Testis (tissue), 3 donors: Measurements from ENCODE around the gene RUSF1. TPM values are rescaled to one million over a fixed set of nuclear protein-coding genes. Genes with fewer than 3 reads are reported as not detected.

Experiments
- DNase-seq: peaks from one replicate; pipeline ENCODE4 v3.0.0-alpha.2; 2019
- H3K27ac ChIP-seq, 2 donors: fragments of 200-600 bp; sonication (generic); one replicate each; pipeline ENCODE4 v1.5.1; 2019
- H3K27me3 ChIP-seq: fragments of 200-600 bp; sonication (generic); one replicate; pipeline ENCODE4 v1.5.1; 2019
- H3K36me3 ChIP-seq: fragments of 200-600 bp; sonication (generic); one replicate; pipeline ENCODE4 v1.5.1; 2017; ENCODE audit warnings: low read depth; ENCODE audit errors: missing control alignments
- H3K4me1 ChIP-seq: fragments of 200-600 bp; sonication (generic); one replicate; pipeline ENCODE4 v1.5.1; 2019
- H3K4me3 ChIP-seq, 2 donors: fragments of 200-600 bp; sonication (generic); one replicate each; pipeline ENCODE4 v1.5.1; 2017 to 2019
- H3K9me3 ChIP-seq: fragments of 200-600 bp; sonication (generic); one replicate; pipeline ENCODE4 v1.5.1; 2017
- CTCF ChIP-seq, 3 experiments: fragments of 450-650 bp in 2 of 3; fragments of 200-600 bp in 1 of 3; sonication (generic) in 1 of 3; IDR thresholded peaks; one replicate each; pipeline ENCODE4 v1.5.1; 2016 to 2019; ENCODE audit warnings: antibody characterized with exemption in 3 of 3, mild to moderate bottlenecking in 2 of 3, moderate library complexity in 1 of 3
- POLR2A ChIP-seq: fragments of 450-650 bp; IDR thresholded peaks from one replicate; pipeline ENCODE4 v1.6.1; 2017; ENCODE audit warnings: antibody characterized with exemption, mild to moderate bottlenecking, moderate library complexity
- WGBS, 2 donors: methylation state at CpG; one replicate each; pipeline ENCODE4 v1.1.5; 2018; 5-methylcytosine and 5-hydroxymethylcytosine counted together
- intact Hi-C: fragments of 100-400 bp; cut with DNase I; formaldehyde crosslinking; loops from one replicate; pipeline ENCODE4 v1.15.1; 2023; ENCODE audit warnings: low total_unique reads
- polyA plus RNA-seq: library from polyadenylated mRNA; stranded (reverse); fragments of 350-450 nt; fragmentation: Illumina TruSeq; extraction: RNeasy Lipid Tissue Mini Kit (QIAGEN cat#74804); gene quantifications from one replicate; pipeline ENCODE4 v1.2.3, GENCODE V29; 2014; ENCODE audit warnings: low read depth, low replicate concordance; ENCODE audit not compliant: insufficient read depth
- total RNA-seq, 2 donors: library from RNA; depleted of rRNA; stranded (reverse); fragments of >200 nt; gene quantifications; one replicate each; pipeline ENCODE4 v1.2.3, GENCODE V29; 2016

The RUSF1 gene
- total and polyA plus RNA-seq, 3 donors from 2014 or later, result 75.8 to 124 (median 102) TPM

- TF ChIP-seq CTCF (IDR thresholded peaks at IDR 0.05), result no peak
- TF ChIP-seq POLR2A, result no peak
- Histone ChIP-seq H3K27me3 (no peaks in the 10 kb centered on the region), H3K4me3 (no peak overlapping the region), H3K4me1 (no peaks in the 10 kb centered on the region), H3K27ac (no peak overlapping the region), H3K36me3 (no peaks in the 10 kb centered on the region), H3K9me3 (no peaks in the 10 kb centered on the region)
- no peak for DNase-seq
- WGBS, 2 donors, result 74 to 76% methylated on average over 2 of the region's 2 CpGs
- intact Hi-C loops, result no loop called here
Observed at GRCh38 chr16:31519759-31520431, 11.7 kb upstream of the RUSF1 start.

GRCh38 chr16:31517800-31518402 is 9.7 kb upstream of the RUSF1 start:
- no peak overlapping the region for H3K4me3 ChIP-seq
- no peaks in the 10 kb centered on the region for H3K9me3 ChIP-seq
- TF ChIP-seq CTCF (IDR thresholded peaks at IDR 0.05) (no peak), POLR2A (no peak)
- no peaks in the 10 kb centered on the region for H3K4me1 ChIP-seq
- no peaks in the 10 kb centered on the region for H3K36me3 ChIP-seq
- WGBS, 2 donors, result 71 to 82% methylated on average over 4 of the region's 4 CpGs
- intact Hi-C loops, result no loop called here
- no peaks in the 10 kb centered on the region for H3K27me3 ChIP-seq
- H3K27ac ChIP-seq, result no peak overlapping the region
- no peak for DNase-seq

GRCh38 chr16:31513884-31514283 is 5.7 kb upstream of the RUSF1 start:
- intact Hi-C loops, result no loop called here
- Histone ChIP-seq H3K27me3 (no peaks in the 10 kb centered on the region), H3K36me3 (no peaks in the 10 kb centered on the region), H3K27ac (no peak overlapping the region), H3K9me3 (no peaks in the 10 kb centered on the region), H3K4me1 (peaks cover 9% of the 10 kb centered on the region), H3K4me3 (no peak overlapping the region)
- TF ChIP-seq POLR2A (no peak), CTCF (IDR thresholded peaks at IDR 0.05) (no peak)
- no peak for DNase-seq

- no peaks in the 10 kb centered on the region for H3K36me3 ChIP-seq
- no peak overlapping the region for H3K27ac ChIP-seq
- intact Hi-C loops, result no loop called here
- H3K27me3 ChIP-seq, result no peaks in the 10 kb centered on the region
- TF ChIP-seq POLR2A (no peak), CTCF (IDR thresholded peaks at IDR 0.05) (no peak)
- WGBS, 2 donors, result 75 to 93% methylated on average over 6 of the region's 6 CpGs
- peaks cover 9% of the 10 kb centered on the region for H3K4me1 ChIP-seq
- H3K9me3 ChIP-seq, result no peaks in the 10 kb centered on the region
- no peak overlapping the region for H3K4me3 ChIP-seq
- no peak for DNase-seq
Observed at GRCh38 chr16:31513126-31513525, 4.9 kb upstream of the RUSF1 start.
